ENCODE results near the gene PAIP2. TPM values are rescaled to one million over a fixed set of nuclear protein-coding genes. Genes with fewer than 3 reads are reported as not detected.

The PAIP2 gene
- total RNA-seq, 1 donor from 2014 or later = 103 TPM

GRCh38 chr5:139299486-139299885 is 42.2 kb upstream of the PAIP2 start:
- Mint-ChIP-seq H3K27ac (ENCODE audit: unreplicated experiment) (no peak overlapping the region), H3K36me3 (ENCODE audit: low read depth) (peaks cover 6% of the 10 kb centered on the region), H3K27me3 (ENCODE audit: low read depth) (peaks cover 4% of the 10 kb centered on the region), H3K4me1 (peaks cover 70% of the 10 kb centered on the region), H3K4me3 (peak overlapping the region; percentile 49), H3K9me3 (no peaks in the 10 kb centered on the region)
- no peak for DNase-seq (ENCODE audit: low read depth, low spot score)
- TF ChIP-seq CTCF (conservative IDR thresholded peaks at IDR 0.05) = no peak

GRCh38 chr5:139301808-139302499 is 39.7 kb upstream of the PAIP2 start:
- no peak for DNase-seq (ENCODE audit: low read depth, low spot score)
- Mint-ChIP-seq H3K4me3 (peak overlapping the region; percentile 27), H3K36me3 (ENCODE audit: low read depth) (no peaks in the 10 kb centered on the region), H3K4me1 (peaks cover 70% of the 10 kb centered on the region), H3K9me3 (no peaks in the 10 kb centered on the region), H3K27me3 (ENCODE audit: low read depth) (no peaks in the 10 kb centered on the region), H3K27ac (ENCODE audit: unreplicated experiment) (no peak overlapping the region)
- TF ChIP-seq CTCF (conservative IDR thresholded peaks at IDR 0.05) = no peak

GRCh38 chr5:139304391-139305324 is 37.0 kb upstream of the PAIP2 start:
- no peak for DNase-seq (ENCODE audit: low read depth, low spot score)
- no peak overlapping the region for H3K27ac Mint-ChIP-seq (ENCODE audit: unreplicated experiment)
- H3K27me3 Mint-ChIP-seq (ENCODE audit: low read depth) = no peaks in the 10 kb centered on the region
- no peaks in the 10 kb centered on the region for H3K9me3 Mint-ChIP-seq
- no peak for TF ChIP-seq CTCF (conservative IDR thresholded peaks at IDR 0.05)
- H3K36me3 Mint-ChIP-seq (ENCODE audit: low read depth) = no peaks in the 10 kb centered on the region
- H3K4me3 Mint-ChIP-seq = no peak overlapping the region
- H3K4me1 Mint-ChIP-seq = peaks cover 66% of the 10 kb centered on the region

- H3K27me3 Mint-ChIP-seq (ENCODE audit: low read depth) = no peaks in the 10 kb centered on the region
- no peak overlapping the region for H3K4me3 Mint-ChIP-seq
- no peaks in the 10 kb centered on the region for H3K36me3 Mint-ChIP-seq (ENCODE audit: low read depth)
- no peak overlapping the region for H3K27ac Mint-ChIP-seq (ENCODE audit: unreplicated experiment)
- DNase-seq (ENCODE audit: low read depth, low spot score) = no peak
- no peaks in the 10 kb centered on the region for H3K9me3 Mint-ChIP-seq
- TF ChIP-seq CTCF (conservative IDR thresholded peaks at IDR 0.05) = no peak
- H3K4me1 Mint-ChIP-seq = peaks cover 64% of the 10 kb centered on the region
Measured at GRCh38 chr5:139306197-139306596, 35.5 kb upstream of the PAIP2 start.

GRCh38 chr5:139306628-139307379 is 34.9 kb upstream of the PAIP2 start:
- Mint-ChIP-seq H3K36me3 (ENCODE audit: low read depth) (no peaks in the 10 kb centered on the region), H3K9me3 (no peaks in the 10 kb centered on the region), H3K4me1 (peaks cover 62% of the 10 kb centered on the region), H3K4me3 (no peak overlapping the region), H3K27ac (ENCODE audit: unreplicated experiment) (no peak overlapping the region), H3K27me3 (ENCODE audit: low read depth) (no peaks in the 10 kb centered on the region)
- no peak for TF ChIP-seq CTCF (conservative IDR thresholded peaks at IDR 0.05)
- no peak for DNase-seq (ENCODE audit: low read depth, low spot score)
